NCI-H2196 (cell line): ENCODE measurements around the gene WAC.
"Not testable (repeated sequence)": the region's sequence is repeated elsewhere in the genome, so short reads cannot be mapped to it uniquely, and the experiment has no call there.

Experiments
- DNase-seq: peaks from one replicate; lab custom pipeline; 2025; ENCODE audit not compliant: unreplicated experiment; lab: John Stamatoyannopoulos, UW

Gene WAC

GRCh38 chr10:28564905-28565304 lies 32.0 kb downstream of the WAC start:
- DNase-seq, result no peak

- no peak for DNase-seq
Observed at GRCh38 chr10:28566458-28567015, 33.6 kb downstream of the WAC start.

GRCh38 chr10:28569506-28570159 lies 36.7 kb downstream of the WAC start:
- no peak for DNase-seq

GRCh38 chr10:28570598-28570997 lies 37.7 kb downstream of the WAC start:
- DNase-seq, result no peak

- no peak for DNase-seq
Observed at GRCh38 chr10:28571265-28571664, 38.3 kb downstream of the WAC start.

- DNase-seq, result not testable (repeated sequence)
Observed at GRCh38 chr10:28574214-28574613, 41.3 kb downstream of the WAC start.

GRCh38 chr10:28575852-28576251 lies 42.9 kb downstream of the WAC start:
- DNase-seq, result no peak

GRCh38 chr10:28577506-28577905 lies 44.6 kb downstream of the WAC start:
- DNase-seq, result no peak

GRCh38 chr10:28578454-28578853 lies 45.5 kb downstream of the WAC start:
- no peak for DNase-seq

- DNase-seq, result no peak
Observed at GRCh38 chr10:28580825-28581224, 47.9 kb downstream of the WAC start.

GRCh38 chr10:28581916-28582315 lies 49.0 kb downstream of the WAC start:
- no peak for DNase-seq

GRCh38 chr10:28585076-28585475 lies 52.2 kb downstream of the WAC start:
- no peak for DNase-seq

GRCh38 chr10:28586176-28586575 lies 53.3 kb downstream of the WAC start:
- no peak for DNase-seq

GRCh38 chr10:28587270-28587969 lies 54.5 kb downstream of the WAC start:
- DNase-seq, result no peak

GRCh38 chr10:28587970-28588290 lies 55.0 kb downstream of the WAC start:
- DNase-seq, result peak; percentile 14

- DNase-seq, result no peak
Observed at GRCh38 chr10:28592953-28593352, 60.0 kb downstream of the WAC start.

GRCh38 chr10:28593811-28594210 lies 60.9 kb downstream of the WAC start:
- no peak for DNase-seq

- DNase-seq, result no peak
Observed at GRCh38 chr10:28594406-28594805, 61.5 kb downstream of the WAC start.

GRCh38 chr10:28595613-28596012 lies 62.7 kb downstream of the WAC start:
- DNase-seq, result no peak

GRCh38 chr10:28600056-28600455 lies 67.1 kb downstream of the WAC start:
- no peak for DNase-seq

GRCh38 chr10:28601012-28601411 lies 68.1 kb downstream of the WAC start:
- no peak for DNase-seq
